K562 (cell line): Measurements from ENCODE around the gene ZSWIM3. TPM values are rescaled to one million over a fixed set of nuclear protein-coding genes. Genes with fewer than 3 reads are reported as not detected.

Experiments used
- ATAC-seq: fragments of 200-7000 bp; cut with Tn5 transposase; 3 replicates; pipeline ENCODE4 v1.9.1; 2020; ENCODE audit warnings: moderate library complexity
- BruUV-seq: library from RNA; stranded (reverse); fragments of 400-500 nt; replicated peaks from 2 replicates; lab custom pipeline; 2021; lab: Mats Ljungman, UMichigan
- CTCF ChIA-PET: fragments of 300-600 bp; formaldehyde crosslinking; extraction: SDS; loops from one replicate; lab custom pipeline; 2021; ENCODE audit warnings: low intra/inter-chr PET ratio; lab: Yijun Ruan, JAX
- POLR2A ChIA-PET: fragments of 300-600, 350-650 bp; sonication (Branson Sonifier 250); formaldehyde crosslinking; extraction: SDS; loops from one replicate; lab custom pipeline; 2021; ENCODE audit warnings: antibody characterized with exemption, inconsistent platforms; lab: Yijun Ruan, JAX
- DNase-seq, 4 experiments: peaks; one replicate each; pipeline versions ENCODE4 v3.0.0 to v3.0.0-alpha.2; 2011 to 2018; ENCODE audit warnings: low spot score in 3 of 4, mixed read lengths in 3 of 4; ENCODE audit errors: extremely low read depth in 1 of 4
- FAIRE-seq: peaks from 2 replicates; lab custom pipeline; 2011; peaks lifted over from hg19 to GRCh38; lab: Jason Lieb, UNC
- H2AFZ ChIP-seq: 2 replicates; pipeline ENCODE4 v1.6.0; 2011; ENCODE audit warnings: low read depth, low read length, control low read depth, inconsistent platforms
- H3K27ac ChIP-seq: fragments of 200-600 bp; 3 replicates; pipeline ENCODE4 v1.8.0; 2011; ENCODE audit warnings: low read depth, mild to moderate bottlenecking, control low read depth, inconsistent platforms, low read length, moderate library complexity, mixed read lengths; ENCODE audit errors: extremely low read depth
- H3K27me3 ChIP-seq, 2 experiments: fragments of 300-600 bp in 1 of 2; 2 replicates in 1 of 2; 3 replicates in 1 of 2; pipeline versions ENCODE4 v1.6.0 to v1.8.0; 2011; ENCODE audit warnings: inconsistent platforms in 2 of 2, low read length in 2 of 2, mild to moderate bottlenecking in 1 of 2, mixed read lengths in 1 of 2, moderate library complexity in 1 of 2; ENCODE audit not compliant: control insufficient read depth in 2 of 2, insufficient read depth in 2 of 2
- H3K36me3 ChIP-seq: fragments of 300-600 bp; 3 replicates; pipeline ENCODE4 v1.8.0; 2011; ENCODE audit warnings: mild to moderate bottlenecking, low read length, inconsistent platforms; ENCODE audit not compliant: control insufficient read depth, insufficient read depth
- H3K4me1 ChIP-seq, 2 experiments: fragments of 200-600 bp in 1 of 2; replicated peaks in 1 of 2; 2 replicates in 1 of 2; 3 replicates in 1 of 2; pipeline versions ENCODE4 v1.5.1 to v1.8.0; 2011; ENCODE audit warnings: inconsistent platforms in 2 of 2, low read length in 2 of 2, mild to moderate bottlenecking in 1 of 2, mixed read lengths in 1 of 2, moderate library complexity in 1 of 2; ENCODE audit not compliant: control insufficient read depth in 2 of 2, insufficient read depth in 2 of 2
- H3K4me2 ChIP-seq: 2 replicates; pipeline ENCODE4 v1.6.1; 2011; ENCODE audit warnings: low read length, control low read depth, inconsistent platforms, mixed read lengths; ENCODE audit not compliant: insufficient read depth
- H3K4me3 ChIP-seq: fragments of 200-600 bp; sonication (generic), shearing (Covaris generic); 2 replicates; pipeline ENCODE4 v1.5.1; 2016; ENCODE audit warnings: control low read depth, inconsistent platforms
- H3K79me2 ChIP-seq: fragments of 200-600 bp; 3 replicates; pipeline ENCODE4 v1.8.0; 2011; ENCODE audit warnings: low read length, inconsistent platforms; ENCODE audit not compliant: control insufficient read depth, insufficient read depth
- H3K9ac ChIP-seq, 2 experiments: 2 replicates each; pipeline versions ENCODE4 v1.6.0 to v1.6.1; 2011; ENCODE audit warnings: low read depth in 2 of 2, low read length in 2 of 2, control low read depth in 1 of 2, inconsistent platforms in 1 of 2, mild to moderate bottlenecking in 1 of 2, mixed read lengths in 1 of 2; ENCODE audit not compliant: insufficient read depth in 1 of 2
- H3K9me1 ChIP-seq: one replicate; pipeline ENCODE4 v1.6.0; 2011; ENCODE audit warnings: inconsistent platforms, mild to moderate bottlenecking, low read length, moderate library complexity; ENCODE audit not compliant: control insufficient read depth, insufficient read depth
- H3K9me3 ChIP-seq: replicated peaks from 2 replicates; pipeline ENCODE4 v1.5.1; 2011; ENCODE audit warnings: low read depth, low read length, inconsistent platforms; ENCODE audit not compliant: control insufficient read depth, insufficient read depth
- H4K20me1 ChIP-seq: replicated peaks from 2 replicates; pipeline ENCODE4 v1.6.1; 2011; ENCODE audit warnings: low read length, inconsistent platforms, mixed read lengths; ENCODE audit not compliant: control insufficient read depth, insufficient read depth
- IFI16 ChIP-seq: fragments of 250-450 bp; sonication (Bioruptor Pico); IDR thresholded peaks from 2 replicates; pipeline ENCODE4 v2.1.2; 2022; ENCODE audit warnings: mild to moderate bottlenecking, inconsistent platforms
- NCOR1 ChIP-seq: fragments of 450-650 bp; IDR thresholded peaks from 2 replicates; pipeline ENCODE4 v1.6.1; 2016; ENCODE audit warnings: mild to moderate bottlenecking, moderate library complexity
- NFE2L1 ChIP-seq: fragments of 450-650 bp; IDR thresholded peaks from 2 replicates; pipeline ENCODE4 v1.6.1; 2016; ENCODE audit warnings: missing genetic modification characterization, low read depth, mild to moderate bottlenecking, missing compliant biosample characterization, moderate library complexity, borderline replicate concordance
- PHB ChIP-seq: fragments of 250-450 bp; sonication (Bioruptor Pico); IDR thresholded peaks from 2 replicates; pipeline ENCODE4 v1.5.0; 2021
- POU5F1 ChIP-seq: fragments of 150-350 bp; IDR thresholded peaks from 2 replicates; pipeline ENCODE4 v1.6.1; 2014; ENCODE audit warnings: borderline replicate concordance, low read length, low read depth, mild to moderate bottlenecking; ENCODE audit not compliant: partially characterized antibody
- SIN3A ChIP-seq, 2 experiments: fragments of 150-350 bp in 1 of 2; IDR thresholded peaks; 2 replicates each; pipeline ENCODE4 v1.6.1; 2011 to 2016; ENCODE audit warnings: borderline replicate concordance in 2 of 2, low read depth in 2 of 2, low read length in 2 of 2, mild to moderate bottlenecking in 2 of 2, moderate library complexity in 2 of 2; ENCODE audit not compliant: control insufficient read depth in 1 of 2
- SMC3 ChIP-seq: conservative IDR thresholded peaks from 2 replicates; pipeline ENCODE4 v1.6.1; 2011; ENCODE audit warnings: low read depth, low read length, improper control_type of control experiment; ENCODE audit not compliant: insufficient read depth
- ZBTB2 ChIP-seq: fragments of 450-650 bp; IDR thresholded peaks from 2 replicates; pipeline ENCODE4 v1.6.1; 2016; ENCODE audit warnings: antibody characterized with exemption
- ZNF282 ChIP-seq: sonication (generic); formaldehyde crosslinking; IDR thresholded peaks from 2 replicates; pipeline ENCODE4 v1.8.1; 2023; ENCODE audit warnings: missing genetic modification reagents
- ZNF445 ChIP-seq: fragments of 250-450 bp; sonication (Bioruptor Pico); IDR thresholded peaks from 2 replicates; pipeline ENCODE4 v1.4.0; 2020; ENCODE audit warnings: low read depth, mild to moderate bottlenecking, moderate library complexity
- ZNF77 ChIP-seq: fragments of 250-450 bp; sonication (Bioruptor Pico); IDR thresholded peaks from 2 replicates; pipeline ENCODE4 v1.5.0; 2020
- WGBS: fragments of 100-300 bp; shearing (Covaris generic); methylation state at CpG from one replicate; pipeline ENCODE4 v1.1.6; 2016; ENCODE audit warnings: low coverage, mixed read lengths; ENCODE audit not compliant: insufficient coverage; ENCODE audit errors: missing lambda C conversion rate; 5-methylcytosine and 5-hydroxymethylcytosine counted together
- in situ Hi-C: fragments of 300-500 bp; cut with MboI; formaldehyde crosslinking; loops from 4 replicates; pipeline ENCODE4 v1.15.0; 2018; ENCODE audit warnings: inconsistent platforms, mixed read lengths
- intact Hi-C: fragments of 100-400 bp; cut with micrococcal nuclease; formaldehyde crosslinking; loops from 2 replicates; pipeline ENCODE4 v1.14.2; 2022
- polyA plus RNA-seq, 8 experiments: library from polyadenylated mRNA; depleted of rRNA in 4 of 8; stranded (reverse) in 5 of 8; unstranded in 3 of 8; fragments of >200 nt; fragmentation: Nextera tagmentation in 2 of 8; fragmentation: Illumina TruSeq in 1 of 8; extraction: Ambion mirVana in 2 of 8; extraction: Trizol in 1 of 8; gene quantifications; 2 replicates each; pipeline versions ENCODE4 v1.2.1 to v1.2.3, GENCODE V29; 2011 to 2014; ENCODE audit warnings: inconsistent platforms in 1 of 8, missing spikeins in 1 of 8
- total RNA-seq, 7 experiments: library from RNA; depleted of rRNA in 6 of 7; stranded (reverse); fragments of >200 nt in 6 of 7; fragmentation: Illumina TruSeq in 2 of 7; extraction: Trizol in 2 of 7; gene quantifications; 2 replicates each; pipeline versions ENCODE4 v1.2.1 to v1.2.3, GENCODE V29; 2011 to 2021; ENCODE audit warnings: low replicate concordance in 1 of 7
- TF ChIP-seq, protein P1 (sequence below): fragments of 250-450 bp; sonication (Bioruptor Pico); IDR thresholded peaks from 2 replicates; pipeline ENCODE4 v1.4.0; 2020; ENCODE audit warnings: mild to moderate bottlenecking, moderate library complexity

ZSWIM3 gene
- total and polyA plus RNA-seq, 9 of the 15 experiments (the other 6 are each of a cell fraction or from before 2014, with no cell fraction given), result 1.7 to 4.3 (median 2.9) TPM

GRCh38 chr20:45843506-45843905 lies 13.9 kb upstream of the ZSWIM3 start:
- no peak for TF ChIP-seq NFE2L1 (tag)
- TF ChIP-seq, protein P1, sequence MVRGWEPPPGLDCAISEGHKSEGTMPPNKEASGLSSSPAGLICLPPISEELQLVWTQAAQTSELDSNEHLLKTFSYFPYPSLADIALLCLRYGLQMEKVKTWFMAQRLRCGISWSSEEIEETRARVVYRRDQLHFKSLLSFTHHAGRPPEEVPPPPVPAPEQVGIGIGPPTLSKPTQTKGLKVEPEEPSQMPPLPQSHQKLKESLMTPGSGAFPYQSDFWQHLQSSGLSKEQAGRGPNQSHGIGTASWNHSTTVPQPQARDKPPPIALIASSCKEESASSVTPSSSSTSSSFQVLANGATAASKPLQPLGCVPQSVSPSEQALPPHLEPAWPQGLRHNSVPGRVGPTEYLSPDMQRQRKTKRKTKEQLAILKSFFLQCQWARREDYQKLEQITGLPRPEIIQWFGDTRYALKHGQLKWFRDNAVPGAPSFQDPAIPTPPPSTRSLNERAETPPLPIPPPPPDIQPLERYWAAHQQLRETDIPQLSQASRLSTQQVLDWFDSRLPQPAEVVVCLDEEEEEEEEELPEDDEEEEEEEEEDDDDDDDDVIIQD (CRISPR knock-in tag), result no peak
- no peak for TF ChIP-seq POU5F1
- TF ChIP-seq ZBTB2, result no peak
- no peak for TF ChIP-seq NCOR1
- no peak for TF ChIP-seq ZNF445 (CRISPR knock-in tag)
- TF ChIP-seq PHB (CRISPR knock-in tag), result no peak
- TF ChIP-seq SMC3, result no peak
- TF ChIP-seq SIN3A (IDR thresholded peaks at IDR 0.05; ENCODE audit: borderline replicate concordance in 2 of 2, control insufficient read depth in 1 of 2, low read depth in 2 of 2, low read length in 2 of 2), result no peak
- no peak for TF ChIP-seq ZNF282 (CRISPR knock-in tag)
- no peak for TF ChIP-seq IFI16 (CRISPR knock-in tag)
- no peak for TF ChIP-seq ZNF77 (CRISPR knock-in tag)
- ChIA-PET CTCF (no interaction called here), POLR2A (interaction anchor here (4.9 kb wide), 1 partner anchor 8 kb away, joined by 19 read pairs; no protein-coding TSS in a partner anchor)
- ATAC-seq (no peak), DNase-seq (no peak), FAIRE-seq (no peak)
- in situ Hi-C loops (no loop called here), intact Hi-C loops (no loop called here)
- Histone ChIP-seq H3K4me1 (peaks cover 0 to 11% of the 10 kb centered on the region in 2 experiments; a peak in 1 of 5 replicates), H3K79me2 (no peaks in the 10 kb centered on the region), H3K4me3 (no peak overlapping the region), H3K9me3 (no peaks in the 10 kb centered on the region), H3K27me3 (no peaks in the 10 kb centered on the region), H3K9me1 (peaks cover 3% of the 10 kb centered on the region), H2AFZ (no peak overlapping the region), H3K9ac (peak overlapping the region in 1 of 2 experiments; percentile 61; a peak in 1 of 4 replicates), H3K27ac (no peak overlapping the region), H3K36me3 (peaks cover 34% of the 10 kb centered on the region; the same call in 2 of the 3 replicates), H4K20me1 (no peaks in the 10 kb centered on the region), H3K4me2 (no peak overlapping the region)
- BruUV-seq, result no TSS peak
- WGBS, result 79% methylated on average over 14 of the region's 14 CpGs
